Osteocyte (in vitro differentiated cells): ENCODE data around the gene FARS2. TPM values are rescaled to one million over a fixed set of nuclear protein-coding genes. Genes with fewer than 3 reads are reported as not detected.

ENCODE experiments used
- DNase-seq: peaks from one replicate; pipeline ENCODE4 v3.0.0; 2021; ENCODE audit warnings: mixed read lengths; ENCODE audit not compliant: unreplicated experiment; ENCODE audit errors: extremely low spot score
- H3K27ac Mint-ChIP-seq: one replicate; pipeline ENCODE4 v1.8.0; 2021; ENCODE audit warnings: mild to moderate bottlenecking, mixed read lengths; ENCODE audit not compliant: unreplicated experiment
- H3K27me3 Mint-ChIP-seq: one replicate; pipeline ENCODE4 v1.8.0; 2021; ENCODE audit warnings: mixed read lengths; ENCODE audit not compliant: unreplicated experiment
- H3K36me3 Mint-ChIP-seq: one replicate; pipeline ENCODE4 v1.8.0; 2021; ENCODE audit warnings: mixed read lengths; ENCODE audit not compliant: unreplicated experiment
- H3K4me1 Mint-ChIP-seq: one replicate; pipeline ENCODE4 v1.8.0; 2021; ENCODE audit warnings: mixed read lengths; ENCODE audit not compliant: unreplicated experiment
- H3K4me3 Mint-ChIP-seq: one replicate; pipeline ENCODE4 v1.8.0; 2021; ENCODE audit warnings: mild to moderate bottlenecking, moderate library complexity, mixed read lengths; ENCODE audit not compliant: unreplicated experiment
- H3K9me3 Mint-ChIP-seq: one replicate; pipeline ENCODE4 v1.8.0; 2021; ENCODE audit warnings: mixed read lengths; ENCODE audit not compliant: unreplicated experiment
- total RNA-seq: library from RNA; stranded (reverse); gene quantifications from 2 replicates; pipeline ENCODE4 v1.2.1, GENCODE V29; 2021
- TF ChIP-seq, protein P1 (sequence below): fragments of 200-600 bp; sonication (generic); IDR thresholded peaks from 2 replicates; pipeline ENCODE4 v1.5.0; 2021; ENCODE audit warnings: antibody characterized with exemption, mild to moderate bottlenecking, moderate library complexity

FARS2 gene
- total RNA-seq, 1 donor from 2014 or later, result 17.4 TPM

DNA sequence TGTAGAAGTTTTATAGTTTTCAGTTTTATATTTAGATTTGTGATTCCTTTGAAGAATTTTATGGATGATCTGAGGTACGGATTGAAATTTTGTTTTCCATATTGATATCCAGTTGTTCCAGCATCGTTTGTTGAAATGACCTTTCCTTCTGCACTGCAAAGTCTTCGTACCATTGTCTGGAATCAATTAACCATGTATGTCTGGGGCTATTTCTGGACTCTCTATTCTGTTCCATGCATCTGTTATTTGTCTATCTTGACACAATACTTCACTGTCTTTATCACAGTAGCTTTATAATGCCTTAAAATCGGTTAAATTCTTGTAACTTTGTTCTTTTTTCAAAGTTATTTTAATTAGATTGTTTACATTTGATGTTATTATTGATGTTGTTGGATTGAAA is 154.9 kb downstream of the FARS2 start:
- no peak for DNase-seq
- Mint-ChIP-seq H3K4me1 (peaks cover 15% of the 10 kb centered on the region), H3K9me3 (peaks cover 7% of the 10 kb centered on the region), H3K4me3 (no peak overlapping the region), H3K27me3 (no peaks in the 10 kb centered on the region), H3K27ac (no peak overlapping the region), H3K36me3 (peaks cover 5% of the 10 kb centered on the region)
- TF ChIP-seq, protein P1, sequence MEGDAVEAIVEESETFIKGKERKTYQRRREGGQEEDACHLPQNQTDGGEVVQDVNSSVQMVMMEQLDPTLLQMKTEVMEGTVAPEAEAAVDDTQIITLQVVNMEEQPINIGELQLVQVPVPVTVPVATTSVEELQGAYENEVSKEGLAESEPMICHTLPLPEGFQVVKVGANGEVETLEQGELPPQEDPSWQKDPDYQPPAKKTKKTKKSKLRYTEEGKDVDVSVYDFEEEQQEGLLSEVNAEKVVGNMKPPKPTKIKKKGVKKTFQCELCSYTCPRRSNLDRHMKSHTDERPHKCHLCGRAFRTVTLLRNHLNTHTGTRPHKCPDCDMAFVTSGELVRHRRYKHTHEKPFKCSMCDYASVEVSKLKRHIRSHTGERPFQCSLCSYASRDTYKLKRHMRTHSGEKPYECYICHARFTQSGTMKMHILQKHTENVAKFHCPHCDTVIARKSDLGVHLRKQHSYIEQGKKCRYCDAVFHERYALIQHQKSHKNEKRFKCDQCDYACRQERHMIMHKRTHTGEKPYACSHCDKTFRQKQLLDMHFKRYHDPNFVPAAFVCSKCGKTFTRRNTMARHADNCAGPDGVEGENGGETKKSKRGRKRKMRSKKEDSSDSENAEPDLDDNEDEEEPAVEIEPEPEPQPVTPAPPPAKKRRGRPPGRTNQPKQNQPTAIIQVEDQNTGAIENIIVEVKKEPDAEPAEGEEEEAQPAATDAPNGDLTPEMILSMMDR, result no peak

DNA sequence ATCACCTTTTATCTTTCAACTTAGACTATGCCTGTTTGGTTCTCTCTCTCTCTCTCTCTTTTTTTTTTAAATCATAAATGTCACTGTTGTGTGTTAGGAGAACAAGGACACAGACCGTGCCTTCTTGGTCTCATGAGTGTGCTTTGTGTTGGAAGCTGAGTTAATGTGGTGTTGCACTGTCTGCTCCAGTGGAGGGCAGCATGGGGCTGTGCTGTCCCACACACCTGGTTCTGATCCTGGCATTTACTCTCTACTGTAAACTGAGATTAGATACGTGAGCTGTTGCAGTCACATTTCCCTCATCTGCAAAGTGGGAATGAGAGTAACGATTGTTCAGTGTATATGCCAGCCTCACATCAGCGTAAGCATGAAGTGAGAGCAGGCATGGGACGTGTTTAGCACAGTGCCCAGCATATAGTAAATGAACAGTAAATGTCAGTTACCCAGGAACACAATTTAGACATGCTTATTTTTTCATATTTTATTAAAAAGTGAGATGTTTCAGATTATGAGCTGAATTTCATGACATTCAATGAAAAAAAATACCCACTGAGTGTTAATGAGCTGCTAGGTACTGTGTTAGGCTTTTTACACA is 161.1 kb downstream of the FARS2 start:
- H3K27ac Mint-ChIP-seq, result no peak overlapping the region
- peaks cover 6% of the 10 kb centered on the region for H3K9me3 Mint-ChIP-seq
- TF ChIP-seq, protein P1, result peak; percentile 63
- no peaks in the 10 kb centered on the region for H3K4me1 Mint-ChIP-seq
- H3K4me3 Mint-ChIP-seq, result no peak overlapping the region
- peaks cover 4% of the 10 kb centered on the region for H3K36me3 Mint-ChIP-seq
- no peaks in the 10 kb centered on the region for H3K27me3 Mint-ChIP-seq
- DNase-seq, result no peak

DNA sequence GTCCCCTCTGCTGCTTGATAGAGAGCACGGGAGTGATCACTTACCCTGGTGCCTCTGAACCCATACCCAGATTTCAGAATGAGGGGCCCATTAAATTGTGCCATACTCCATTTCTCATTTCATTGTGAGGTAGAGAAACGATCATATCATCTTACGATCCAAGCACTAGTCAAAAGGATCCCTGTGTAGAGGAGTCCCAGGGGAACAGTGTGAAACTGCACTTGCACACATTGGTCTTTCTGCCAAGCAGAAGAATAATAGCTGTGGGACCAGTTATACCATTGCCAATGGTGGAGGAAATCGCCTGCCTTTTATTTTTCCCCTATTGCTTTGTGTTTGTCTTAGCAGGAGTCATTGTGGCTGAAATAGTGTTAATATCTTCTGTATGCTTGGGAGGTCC is 161.9 kb downstream of the FARS2 start:
- no peak for DNase-seq
- Mint-ChIP-seq H3K27ac (no peak overlapping the region), H3K9me3 (no peaks in the 10 kb centered on the region), H3K36me3 (no peaks in the 10 kb centered on the region), H3K4me3 (no peak overlapping the region), H3K27me3 (no peaks in the 10 kb centered on the region), H3K4me1 (no peaks in the 10 kb centered on the region)
- TF ChIP-seq, protein P1, result no peak

DNA sequence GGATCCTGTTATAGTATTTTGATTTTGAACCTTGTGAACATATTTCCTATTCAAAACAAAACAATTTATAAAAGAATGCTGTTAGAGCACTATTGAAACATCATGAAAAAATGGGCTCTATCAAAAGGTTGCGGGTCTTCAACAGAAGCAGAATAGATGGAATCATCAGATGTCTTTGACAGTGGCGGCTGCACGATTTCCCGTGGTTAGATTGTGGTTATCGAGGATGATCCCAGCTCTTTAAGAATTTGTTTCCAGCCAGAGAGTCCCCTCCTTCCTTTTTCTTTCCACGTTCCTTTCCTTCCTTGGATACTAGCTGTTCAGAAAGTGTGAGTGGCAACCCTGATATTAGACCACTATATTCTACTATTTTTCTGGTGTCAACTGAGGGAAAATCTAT is 163.4 kb downstream of the FARS2 start:
- Mint-ChIP-seq H3K27ac (no peak overlapping the region), H3K4me1 (no peaks in the 10 kb centered on the region), H3K36me3 (no peaks in the 10 kb centered on the region), H3K4me3 (no peak overlapping the region), H3K9me3 (no peaks in the 10 kb centered on the region), H3K27me3 (no peaks in the 10 kb centered on the region)
- DNase-seq, result no peak
- TF ChIP-seq, protein P1, result no peak

DNA sequence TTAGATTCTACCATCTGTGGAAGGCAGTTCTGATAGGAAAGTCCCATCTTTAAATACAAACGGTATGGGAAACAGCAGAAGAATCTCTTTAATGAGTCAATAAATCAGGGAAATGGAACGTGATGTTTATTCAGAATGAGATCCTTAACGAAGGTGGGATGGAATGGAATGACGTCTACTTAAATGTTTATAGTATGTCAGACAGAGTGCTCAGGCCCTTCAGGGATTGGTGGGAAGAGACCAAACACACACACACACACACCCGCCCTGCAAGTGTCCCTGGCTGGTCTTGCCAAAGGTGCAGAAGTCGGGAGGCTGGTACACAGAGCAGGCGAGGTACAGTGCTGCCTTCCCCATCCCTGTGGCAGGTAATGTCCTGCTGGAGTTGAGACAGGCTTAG is 164.0 kb downstream of the FARS2 start:
- no peak for DNase-seq
- Mint-ChIP-seq H3K27ac (no peak overlapping the region), H3K4me1 (no peaks in the 10 kb centered on the region), H3K4me3 (no peak overlapping the region), H3K9me3 (no peaks in the 10 kb centered on the region), H3K36me3 (no peaks in the 10 kb centered on the region), H3K27me3 (no peaks in the 10 kb centered on the region)
- TF ChIP-seq, protein P1, result no peak
